H9 (cell line): ENCODE measurements around the gene DAB2IP. TPM values are rescaled to one million over a fixed set of nuclear protein-coding genes. Genes with fewer than 3 reads are reported as not detected.

Experiments used
- DNase-seq: peaks from one replicate; pipeline ENCODE4 v3.0.0-alpha.2; 2017
- H2AFZ ChIP-seq: one replicate; pipeline ENCODE4 v1.6.1; 2013; ENCODE audit warnings: mild to moderate bottlenecking, low read length, control low read depth, moderate library complexity
- H2AK5ac ChIP-seq: 2 replicates; pipeline ENCODE4 v1.6.1; 2013; ENCODE audit warnings: low read length, control low read depth, mixed read lengths; ENCODE audit not compliant: insufficient read length
- H2BK120ac ChIP-seq: one replicate; pipeline ENCODE4 v1.6.1; 2013; ENCODE audit warnings: low read depth, mild to moderate bottlenecking, low read length, control low read depth, inconsistent platforms; ENCODE audit not compliant: poor library complexity, severe bottlenecking
- H2BK12ac ChIP-seq: 2 replicates; pipeline ENCODE4 v1.6.1; 2013; ENCODE audit warnings: low read length, control low read depth, mixed read lengths, low read depth; ENCODE audit not compliant: insufficient read length
- H2BK15ac ChIP-seq: 2 replicates; pipeline ENCODE4 v1.6.1; 2013; ENCODE audit warnings: low read depth, low read length, control low read depth
- H2BK20ac ChIP-seq: one replicate; pipeline ENCODE4 v1.6.1; 2013; ENCODE audit warnings: low read depth, mild to moderate bottlenecking, low read length, control low read depth, inconsistent platforms; ENCODE audit not compliant: poor library complexity, severe bottlenecking
- H2BK5ac ChIP-seq: 2 replicates; pipeline ENCODE4 v1.6.1; 2013; ENCODE audit warnings: low read length, control low read depth, mixed read lengths; ENCODE audit not compliant: insufficient read length
- H3K14ac ChIP-seq: 2 replicates; pipeline ENCODE4 v1.6.1; 2013; ENCODE audit warnings: low read length, control low read depth; ENCODE audit not compliant: insufficient read depth
- H3K18ac ChIP-seq: 2 replicates; pipeline ENCODE4 v1.6.1; 2013; ENCODE audit warnings: low read depth, mild to moderate bottlenecking, mixed read lengths, low read length, control low read depth; ENCODE audit not compliant: insufficient read length
- H3K23ac ChIP-seq: 2 replicates; pipeline ENCODE4 v1.6.1; 2013; ENCODE audit warnings: low read length, control low read depth, mixed read lengths, low read depth; ENCODE audit not compliant: insufficient read length
- H3K23me2 ChIP-seq: 2 replicates; pipeline ENCODE4 v1.6.1; 2013; ENCODE audit warnings: low read depth, mild to moderate bottlenecking, mixed read lengths, low read length, control low read depth; ENCODE audit not compliant: insufficient read length, poor library complexity, severe bottlenecking
- H3K27ac ChIP-seq: 2 replicates; pipeline ENCODE4 v1.5.1; 2013; ENCODE audit warnings: low read length, control low read depth, mixed read lengths, low read depth; ENCODE audit not compliant: insufficient read length
- H3K27me3 ChIP-seq: 2 replicates; pipeline ENCODE4 v1.6.1; 2013; ENCODE audit warnings: low read length, control low read depth, inconsistent platforms; ENCODE audit not compliant: insufficient read depth
- H3K4ac ChIP-seq: 2 replicates; pipeline ENCODE4 v1.6.1; 2013; ENCODE audit warnings: low read depth, mild to moderate bottlenecking, control low read depth, inconsistent platforms, low read length, moderate library complexity
- H3K4me1 ChIP-seq: 2 replicates; pipeline ENCODE4 v1.6.1; 2013; ENCODE audit warnings: low read length, control low read depth, inconsistent platforms; ENCODE audit not compliant: insufficient read depth
- H3K4me2 ChIP-seq: 2 replicates; pipeline ENCODE4 v1.6.1; 2013; ENCODE audit warnings: low read length, control low read depth, mixed read lengths; ENCODE audit not compliant: insufficient read length, insufficient read depth
- H3K56ac ChIP-seq: 2 replicates; pipeline ENCODE4 v1.6.1; 2013; ENCODE audit warnings: low read depth, mild to moderate bottlenecking, mixed read lengths, low read length, control low read depth; ENCODE audit not compliant: insufficient read length
- H3K79me1 ChIP-seq: 2 replicates; pipeline ENCODE4 v1.6.1; 2013; ENCODE audit warnings: low read depth, mild to moderate bottlenecking, moderate library complexity, low read length, control low read depth, inconsistent platforms; ENCODE audit not compliant: insufficient read depth, poor library complexity, severe bottlenecking
- H3K79me2 ChIP-seq: 2 replicates; pipeline ENCODE4 v1.6.1; 2013; ENCODE audit warnings: low read length, control low read depth, inconsistent platforms; ENCODE audit not compliant: insufficient read depth
- H3K9ac ChIP-seq: 2 replicates; pipeline ENCODE4 v1.6.1; 2013; ENCODE audit warnings: low read length, control low read depth, mixed read lengths; ENCODE audit not compliant: insufficient read length; ENCODE audit errors: extremely low read depth
- H3K9me3 ChIP-seq: one replicate; pipeline ENCODE4 v1.6.1; 2013; ENCODE audit warnings: low read depth, low read length, inconsistent platforms; ENCODE audit not compliant: control insufficient read depth
- H3T11ph ChIP-seq: one replicate; pipeline ENCODE4 v1.6.1; 2013; ENCODE audit warnings: mild to moderate bottlenecking, low read length, control low read depth, inconsistent platforms
- H4K20me1 ChIP-seq: one replicate; pipeline ENCODE4 v1.6.1; 2013; ENCODE audit not compliant: control insufficient read depth, insufficient read length, insufficient read depth
- H4K5ac ChIP-seq: 2 replicates; pipeline ENCODE4 v1.6.1; 2013; ENCODE audit warnings: low read depth, mild to moderate bottlenecking, mixed read lengths, low read length, control low read depth; ENCODE audit not compliant: insufficient read length
- H4K8ac ChIP-seq: replicated peaks from 2 replicates; pipeline ENCODE4 v1.6.1; 2013; ENCODE audit warnings: low read length, control low read depth, mixed read lengths, low read depth; ENCODE audit not compliant: insufficient read length
- H4K91ac ChIP-seq: 2 replicates; pipeline ENCODE4 v1.6.1; 2013; ENCODE audit warnings: low read depth, mild to moderate bottlenecking, moderate library complexity, mixed read lengths, low read length, control low read depth; ENCODE audit not compliant: insufficient read length
- H3K27ac Mint-ChIP-seq, 3 experiments: 2 replicates in 2 of 3; 3 replicates in 1 of 3; pipeline ENCODE4 v1.8.0; 2020 to 2021; ENCODE audit warnings: mixed read lengths in 3 of 3, mild to moderate bottlenecking in 1 of 3, moderate library complexity in 1 of 3
- H3K27me3 Mint-ChIP-seq: 2 replicates; pipeline ENCODE4 v1.8.0; 2021; ENCODE audit warnings: low read depth, mild to moderate bottlenecking, moderate library complexity, mixed read lengths
- H3K36me3 Mint-ChIP-seq, 3 experiments: 2 replicates in 2 of 3; 3 replicates in 1 of 3; pipeline ENCODE4 v1.8.0; 2020 to 2021; ENCODE audit warnings: low read depth in 3 of 3, mixed read lengths in 3 of 3; ENCODE audit not compliant: insufficient read depth in 1 of 3
- H3K4me1 Mint-ChIP-seq, 2 experiments: 2 replicates each; pipeline ENCODE4 v1.8.0; 2020; ENCODE audit warnings: mixed read lengths in 2 of 2
- H3K4me3 Mint-ChIP-seq, 2 experiments: 2 replicates in 1 of 2; 3 replicates in 1 of 2; pipeline ENCODE4 v1.8.0; 2020 to 2021; ENCODE audit warnings: mild to moderate bottlenecking in 2 of 2, mixed read lengths in 2 of 2, moderate library complexity in 1 of 2
- H3K9me3 Mint-ChIP-seq, 2 experiments: 2 replicates in 1 of 2; 3 replicates in 1 of 2; pipeline ENCODE4 v1.8.0; 2020; ENCODE audit warnings: mild to moderate bottlenecking in 2 of 2, mixed read lengths in 2 of 2, moderate library complexity in 1 of 2
- CTCF ChIP-seq: fragments of 200-600 bp; sonication (generic); conservative IDR thresholded peaks from 3 replicates; pipeline ENCODE4 v1.8.0; 2021; ENCODE audit warnings: antibody characterized with exemption, mild to moderate bottlenecking
- WGBS: extraction: QIAGEN DNeasy Blood & Tissue Kit; methylation state at CpG from one replicate; pipeline ENCODE4 v1.1.7; 2013; ENCODE audit warnings: missing lambda C conversion rate, low lambda C conversion rate, mixed read lengths; ENCODE audit not compliant: insufficient read length; ENCODE audit errors: extremely low coverage; 5-methylcytosine and 5-hydroxymethylcytosine counted together
- total RNA-seq: library from RNA; stranded (reverse); gene quantifications from 2 replicates; pipeline ENCODE4 v1.2.1, GENCODE V29; 2021

DAB2IP gene
- total RNA-seq, 1 experiment from 2014 or later = 22.6 TPM

DNA sequence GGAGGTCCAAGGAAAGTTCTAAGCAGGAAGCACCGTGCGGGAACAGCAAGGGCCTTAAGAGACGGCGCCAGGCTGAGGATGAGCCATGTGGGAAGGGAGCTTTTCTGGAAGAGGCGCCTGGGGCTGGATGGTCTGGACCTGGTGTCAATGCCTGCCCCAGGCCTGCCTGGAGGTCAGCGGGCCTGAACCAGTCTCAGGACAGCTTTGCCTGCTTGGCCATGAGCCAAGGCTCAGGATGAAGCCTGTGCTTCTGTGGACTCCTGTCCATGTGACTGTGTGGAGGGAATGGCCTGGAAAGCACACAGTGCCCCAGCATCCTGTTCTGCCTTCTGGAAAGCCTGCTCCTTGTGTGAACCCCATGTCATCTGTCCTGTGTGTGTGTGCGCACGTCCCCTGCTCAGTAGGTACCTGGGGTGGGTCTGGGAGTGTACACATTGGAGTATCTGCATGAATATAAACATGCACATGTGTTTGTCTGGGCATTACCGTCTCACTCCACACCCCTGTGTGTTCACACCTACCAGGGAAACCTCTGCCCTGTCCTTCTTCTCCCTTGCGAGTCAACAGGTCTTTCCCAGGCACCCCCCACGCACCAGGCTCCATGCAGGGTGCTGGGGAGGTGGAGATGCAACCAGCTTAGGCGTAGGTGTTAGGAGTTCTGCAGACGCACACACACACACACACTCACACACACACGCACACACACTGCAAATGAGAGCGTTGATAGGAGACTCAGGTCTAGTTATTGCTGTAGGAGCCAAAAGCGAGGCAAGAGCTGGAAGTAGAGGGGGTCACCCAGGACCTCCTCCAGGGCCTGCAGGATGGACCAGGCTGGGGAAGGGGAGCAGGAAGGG lies 24.8 kb downstream of the DAB2IP start:
- Histone ChIP-seq H4K91ac (no peak overlapping the region), H2AK5ac (no peak overlapping the region), H4K8ac (no peak overlapping the region), H3T11ph (no peak overlapping the region), H4K20me1 (no peaks in the 10 kb centered on the region), H4K5ac (no peak overlapping the region), H3K23me2 (no peaks in the 10 kb centered on the region), H3K9me3 (no peaks in the 10 kb centered on the region), H3K56ac (no peak overlapping the region), H3K4me2 (no peak overlapping the region), H2BK12ac (no peak overlapping the region), H3K4me1 (peaks cover 8% of the 10 kb centered on the region; the same call in 1 of the 2 replicates), H2BK20ac (no peak overlapping the region), H3K27ac (no peak overlapping the region), H3K9ac (no peak overlapping the region), H3K79me2 (no peaks in the 10 kb centered on the region), H3K18ac (no peak overlapping the region), H3K23ac (no peak overlapping the region), H2BK5ac (no peak overlapping the region), H2AFZ (no peak overlapping the region), H2BK15ac (no peak overlapping the region), H3K79me1 (peaks cover 3% of the 10 kb centered on the region), H3K14ac (no peak overlapping the region; the same call in 1 of the 2 replicates), H2BK120ac (no peak overlapping the region), H3K27me3 (no peaks in the 10 kb centered on the region), H3K4ac (no peak overlapping the region)
- no peaks in the 10 kb centered on the region for H3K9me3 Mint-ChIP-seq
- WGBS = no CpG with 5 or more reads among the region's 16 CpGs
- peaks cover 4% of the 10 kb centered on the region for H3K27me3 Mint-ChIP-seq
- H3K4me3 Mint-ChIP-seq = no peak overlapping the region; a peak in 1 of 5 replicates
- DNase-seq = no peak
- no peak overlapping the region; a peak in 1 of 7 replicates for H3K27ac Mint-ChIP-seq
- no peak for TF ChIP-seq CTCF
- H3K4me1 Mint-ChIP-seq = peaks cover 26 to 28% of the 10 kb centered on the region in 2 experiments
- peaks cover 6 to 19% (median 8%) of the 10 kb centered on the region in 3 experiments for H3K36me3 Mint-ChIP-seq
